ENCODE measurements around the gene IL1B.

IL1B gene

DNA sequence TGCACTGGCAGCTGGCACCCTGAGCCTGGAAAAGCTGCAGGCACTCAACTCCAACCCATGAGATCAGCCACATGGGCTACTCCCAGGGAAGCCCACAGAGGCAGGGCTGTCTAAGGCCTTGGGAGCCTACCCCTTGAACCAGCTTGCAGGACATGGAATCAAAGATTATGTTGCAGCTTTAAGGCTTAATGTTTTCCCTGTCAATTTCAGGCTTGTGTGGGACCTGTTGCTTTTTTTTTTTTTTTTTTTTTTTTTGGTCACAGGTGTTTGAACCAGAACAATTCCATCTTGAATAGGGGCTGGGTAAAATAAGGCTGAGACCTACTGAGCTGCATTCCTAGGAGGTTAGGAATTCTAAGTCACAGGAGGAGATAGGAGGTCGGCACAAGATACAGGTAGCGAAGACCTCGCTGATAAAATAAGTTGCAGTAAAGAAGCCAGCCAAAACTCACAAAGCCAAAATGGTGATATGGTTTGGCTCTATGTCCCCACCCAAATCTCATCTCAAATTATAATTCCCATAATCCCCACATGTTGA is 44.8 kb downstream of the IL1B start:
- H3K36me3 ChIP-seq (ENCODE audit: control insufficient read depth, low read length), result no peaks in the 10 kb centered on the region

DNA sequence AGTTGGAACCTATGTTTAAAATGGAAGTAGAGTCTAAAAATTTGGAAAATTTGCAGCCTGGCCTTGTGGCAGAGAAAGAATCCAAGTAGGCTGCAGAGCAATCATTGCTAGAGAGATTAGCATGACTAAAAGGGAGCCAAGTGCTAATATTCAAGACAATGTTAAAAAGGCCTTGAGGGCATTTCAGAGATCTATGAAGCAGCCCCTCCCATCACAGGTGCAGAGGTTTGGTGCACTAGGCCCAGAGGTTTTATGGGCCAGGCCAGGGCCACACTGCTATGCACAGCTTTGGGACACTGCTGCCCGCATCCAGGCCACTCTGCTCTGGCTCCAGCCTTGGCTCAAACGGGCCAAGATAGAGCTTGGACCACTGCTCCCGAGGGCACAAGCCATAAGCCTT is 45.6 kb downstream of the IL1B start:
- H3K4me2 ChIP-seq (ENCODE audit: low read length), result no peak overlapping the region
- H3K4me3 ChIP-seq (ENCODE audit: low read length), result no peak overlapping the region
- no peaks in the 10 kb centered on the region for H3K36me3 ChIP-seq (ENCODE audit: control insufficient read depth, low read length)
- H3K9me2 ChIP-seq (replicated peaks; ENCODE audit: control insufficient read depth, low read length), result no peaks in the 10 kb centered on the region
- H3K9me3 ChIP-seq (ENCODE audit: control insufficient read depth, insufficient read depth, low read length), result no peaks in the 10 kb centered on the region
- H3K4me1 ChIP-seq (ENCODE audit: control insufficient read depth, low read length), result peaks cover 20% of the 10 kb centered on the region
- H3K79me2 ChIP-seq (ENCODE audit: control insufficient read depth, low read length), result no peaks in the 10 kb centered on the region
- TF ChIP-seq, protein P1, sequence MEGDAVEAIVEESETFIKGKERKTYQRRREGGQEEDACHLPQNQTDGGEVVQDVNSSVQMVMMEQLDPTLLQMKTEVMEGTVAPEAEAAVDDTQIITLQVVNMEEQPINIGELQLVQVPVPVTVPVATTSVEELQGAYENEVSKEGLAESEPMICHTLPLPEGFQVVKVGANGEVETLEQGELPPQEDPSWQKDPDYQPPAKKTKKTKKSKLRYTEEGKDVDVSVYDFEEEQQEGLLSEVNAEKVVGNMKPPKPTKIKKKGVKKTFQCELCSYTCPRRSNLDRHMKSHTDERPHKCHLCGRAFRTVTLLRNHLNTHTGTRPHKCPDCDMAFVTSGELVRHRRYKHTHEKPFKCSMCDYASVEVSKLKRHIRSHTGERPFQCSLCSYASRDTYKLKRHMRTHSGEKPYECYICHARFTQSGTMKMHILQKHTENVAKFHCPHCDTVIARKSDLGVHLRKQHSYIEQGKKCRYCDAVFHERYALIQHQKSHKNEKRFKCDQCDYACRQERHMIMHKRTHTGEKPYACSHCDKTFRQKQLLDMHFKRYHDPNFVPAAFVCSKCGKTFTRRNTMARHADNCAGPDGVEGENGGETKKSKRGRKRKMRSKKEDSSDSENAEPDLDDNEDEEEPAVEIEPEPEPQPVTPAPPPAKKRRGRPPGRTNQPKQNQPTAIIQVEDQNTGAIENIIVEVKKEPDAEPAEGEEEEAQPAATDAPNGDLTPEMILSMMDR (IDR thresholded peaks at IDR 0.05; ENCODE audit: low read depth, low read length, poor library complexity, severe bottlenecking), result no peak
- TF ChIP-seq EZH2phosphoT487 (IDR thresholded peaks at IDR 0.05; ENCODE audit: borderline replicate concordance, low read length), result no peak
- no peaks in the 10 kb centered on the region for H3K27me3 ChIP-seq (ENCODE audit: control insufficient read depth, low read length)
- no peaks in the 10 kb centered on the region for H4K20me1 ChIP-seq (ENCODE audit: control insufficient read depth, insufficient read depth, low read depth, low read length)
- H3F3A ChIP-seq (ENCODE audit: control insufficient read depth, insufficient read depth), result no peaks in the 10 kb centered on the region
- no peak overlapping the region for H3K27ac ChIP-seq (ENCODE audit: low read depth, low read length)

More for the DNA sequence above, 44.8 kb downstream of the IL1B start:
- Histone ChIP-seq H4K20me1 (ENCODE audit: control insufficient read depth, insufficient read depth, low read depth, low read length) (no peaks in the 10 kb centered on the region), H3K79me2 (ENCODE audit: control insufficient read depth, low read length) (no peaks in the 10 kb centered on the region), H3K4me1 (ENCODE audit: control insufficient read depth, low read length) (peaks cover 20% of the 10 kb centered on the region), H3K9me2 (replicated peaks; ENCODE audit: control insufficient read depth, low read length) (no peaks in the 10 kb centered on the region), H3K4me3 (ENCODE audit: low read length) (no peak overlapping the region), H3K27me3 (ENCODE audit: control insufficient read depth, low read length) (no peaks in the 10 kb centered on the region), H3K9me3 (ENCODE audit: control insufficient read depth, insufficient read depth, low read length) (no peaks in the 10 kb centered on the region), H3K4me2 (ENCODE audit: low read length) (no peak overlapping the region), H3K27ac (ENCODE audit: low read depth, low read length) (no peak overlapping the region), H3F3A (ENCODE audit: control insufficient read depth, insufficient read depth) (no peaks in the 10 kb centered on the region)
- TF ChIP-seq, protein P1 (IDR thresholded peaks at IDR 0.05; ENCODE audit: low read depth, low read length, poor library complexity, severe bottlenecking), result no peak
- no peak for TF ChIP-seq EZH2phosphoT487 (IDR thresholded peaks at IDR 0.05; ENCODE audit: borderline replicate concordance, low read length)

DNA sequence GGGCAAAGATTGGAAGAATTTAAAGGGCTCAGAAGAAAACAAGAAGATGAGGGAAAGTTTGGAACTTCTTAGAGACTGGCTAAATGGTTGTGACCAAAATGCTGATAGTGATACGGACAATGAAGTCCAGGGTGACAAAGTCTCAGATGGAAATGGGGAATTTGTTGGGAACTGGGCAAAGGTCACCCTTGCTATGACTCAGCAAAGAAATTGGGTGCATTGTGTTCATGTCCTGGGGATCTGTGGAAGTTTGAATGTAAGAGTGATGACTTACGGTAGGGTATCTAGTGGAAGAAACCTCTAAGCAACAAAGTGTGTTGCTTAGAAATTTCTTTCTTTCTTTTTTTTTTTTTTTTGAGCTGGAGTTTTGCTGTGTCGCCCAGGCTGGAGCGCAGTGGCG is 46.3 kb downstream of the IL1B start:
- no peaks in the 10 kb centered on the region for H3K27me3 ChIP-seq (ENCODE audit: control insufficient read depth, low read length)
- H4K20me1 ChIP-seq (ENCODE audit: control insufficient read depth, insufficient read depth, low read depth, low read length), result no peaks in the 10 kb centered on the region
- H3K4me3 ChIP-seq (ENCODE audit: low read length), result no peak overlapping the region
- no peak overlapping the region for H3K4me2 ChIP-seq (ENCODE audit: low read length)
- H3K27ac ChIP-seq (ENCODE audit: low read depth, low read length), result no peak overlapping the region
- H3K4me1 ChIP-seq (ENCODE audit: control insufficient read depth, low read length), result peaks cover 20% of the 10 kb centered on the region
- H3K79me2 ChIP-seq (ENCODE audit: control insufficient read depth, low read length), result no peaks in the 10 kb centered on the region
- H3K9me3 ChIP-seq (ENCODE audit: control insufficient read depth, insufficient read depth, low read length), result no peaks in the 10 kb centered on the region
- no peaks in the 10 kb centered on the region for H3F3A ChIP-seq (ENCODE audit: control insufficient read depth, insufficient read depth)
- H3K9me2 ChIP-seq (replicated peaks; ENCODE audit: control insufficient read depth, low read length), result no peaks in the 10 kb centered on the region
- TF ChIP-seq EZH2phosphoT487 (IDR thresholded peaks at IDR 0.05; ENCODE audit: borderline replicate concordance, low read length), result no peak
- TF ChIP-seq, protein P1 (IDR thresholded peaks at IDR 0.05; ENCODE audit: low read depth, low read length, poor library complexity, severe bottlenecking), result no peak
- no peaks in the 10 kb centered on the region for H3K36me3 ChIP-seq (ENCODE audit: control insufficient read depth, low read length)

All from DOHH2 (cell line).